Memory B cell (primary cell): ENCODE data around the gene PRPS1.

Experiments used
- ATAC-seq: fragments of 150-1000 bp; cut with Tn5 transposase; 2 replicates; pipeline ENCODE4 v1.10.0; 2021; ENCODE audit warnings: low read depth, mild to moderate bottlenecking, moderate library complexity
- DNase-seq, 2 donors: peaks; one replicate each; pipeline ENCODE4 v3.0.0; 2022; ENCODE audit warnings: low spot score in 2 of 2
- H3K27ac Mint-ChIP-seq: one replicate; pipeline ENCODE4 v1.8.0; 2022; ENCODE audit warnings: mild to moderate bottlenecking, moderate library complexity, mixed read lengths
- H3K27me3 Mint-ChIP-seq: one replicate; pipeline ENCODE4 v1.8.0; 2022; ENCODE audit warnings: mixed read lengths
- H3K36me3 Mint-ChIP-seq: one replicate; pipeline ENCODE4 v1.8.0; 2022; ENCODE audit warnings: mild to moderate bottlenecking, mixed read lengths
- H3K4me1 Mint-ChIP-seq: one replicate; pipeline ENCODE4 v1.8.0; 2022; ENCODE audit warnings: mixed read lengths
- H3K4me3 Mint-ChIP-seq: one replicate; pipeline ENCODE4 v1.8.0; 2022; ENCODE audit warnings: mild to moderate bottlenecking, moderate library complexity, mixed read lengths
- H3K9me3 Mint-ChIP-seq: one replicate; pipeline ENCODE4 v1.8.0; 2022; ENCODE audit warnings: mixed read lengths

Gene PRPS1

GRCh38 chrX:107686792-107687191 lies 58.5 kb downstream of the PRPS1 start:
- no peak overlapping the region for H3K27ac Mint-ChIP-seq
- no peaks in the 10 kb centered on the region for H3K27me3 Mint-ChIP-seq
- ATAC-seq = no peak
- H3K36me3 Mint-ChIP-seq = no peaks in the 10 kb centered on the region
- no peak overlapping the region for H3K4me3 Mint-ChIP-seq
- DNase-seq = no peak
- no peaks in the 10 kb centered on the region for H3K9me3 Mint-ChIP-seq
- H3K4me1 Mint-ChIP-seq = peaks cover 17% of the 10 kb centered on the region

GRCh38 chrX:107687445-107687844 lies 59.1 kb downstream of the PRPS1 start:
- Mint-ChIP-seq H3K36me3 (no peaks in the 10 kb centered on the region), H3K4me3 (no peak overlapping the region), H3K9me3 (no peaks in the 10 kb centered on the region), H3K4me1 (peaks cover 17% of the 10 kb centered on the region), H3K27ac (no peak overlapping the region), H3K27me3 (no peaks in the 10 kb centered on the region)
- DNase-seq = no peak
- ATAC-seq = no peak

GRCh38 chrX:107691024-107691448 lies 62.7 kb downstream of the PRPS1 start:
- ATAC-seq = no peak
- Mint-ChIP-seq H3K4me1 (peaks cover 17% of the 10 kb centered on the region), H3K4me3 (no peak overlapping the region), H3K27ac (no peak overlapping the region), H3K27me3 (no peaks in the 10 kb centered on the region), H3K36me3 (no peaks in the 10 kb centered on the region), H3K9me3 (no peaks in the 10 kb centered on the region)
- DNase-seq = no peak

- Mint-ChIP-seq H3K9me3 (no peaks in the 10 kb centered on the region), H3K4me1 (peaks cover 30% of the 10 kb centered on the region), H3K36me3 (no peaks in the 10 kb centered on the region), H3K27ac (peak overlapping the region; percentile 78), H3K27me3 (no peaks in the 10 kb centered on the region), H3K4me3 (no peak overlapping the region)
- DNase-seq (no peak), ATAC-seq (no peak)
Observed at GRCh38 chrX:107699616-107700015, 71.3 kb downstream of the PRPS1 start.

GRCh38 chrX:107700317-107700774 lies 72.0 kb downstream of the PRPS1 start:
- Mint-ChIP-seq H3K27ac (peak overlapping the region; percentile 78), H3K4me3 (no peak overlapping the region), H3K9me3 (no peaks in the 10 kb centered on the region), H3K36me3 (no peaks in the 10 kb centered on the region), H3K4me1 (peaks cover 31% of the 10 kb centered on the region), H3K27me3 (no peaks in the 10 kb centered on the region)
- ATAC-seq = no peak
- DNase-seq = no peak
